C4-2B (cell line): ENCODE data around the gene ARCN1.

Source experiments
- ZFX ChIP-seq: fragments of 450-650 bp; IDR thresholded peaks from 2 replicates; pipeline ENCODE4 v1.6.1; 2017
- TF ChIP-seq, protein P1 (sequence below): fragments of 450-650 bp; conservative IDR thresholded peaks from 2 replicates; pipeline ENCODE4 v1.5.1; 2017; ENCODE audit warnings: mild to moderate bottlenecking

DNA sequence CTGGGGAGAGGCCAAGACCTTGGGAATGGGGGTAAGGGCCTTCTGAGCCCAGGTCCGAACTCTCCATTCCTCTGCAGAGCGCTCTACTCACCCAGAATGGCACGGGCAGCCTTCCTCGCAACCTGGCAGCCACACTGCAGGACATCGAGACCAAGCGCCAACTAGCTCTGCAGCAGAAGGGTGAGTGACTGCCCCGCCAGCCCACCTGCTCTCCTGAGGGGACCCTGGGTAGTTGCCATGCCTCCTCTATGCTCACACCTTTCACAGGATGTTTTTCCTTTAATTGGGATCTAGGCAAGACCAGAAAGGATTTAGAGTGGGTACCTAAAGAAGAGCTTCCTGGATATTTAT lies 71.8 kb downstream of the ARCN1 start:
- TF ChIP-seq, protein P1, sequence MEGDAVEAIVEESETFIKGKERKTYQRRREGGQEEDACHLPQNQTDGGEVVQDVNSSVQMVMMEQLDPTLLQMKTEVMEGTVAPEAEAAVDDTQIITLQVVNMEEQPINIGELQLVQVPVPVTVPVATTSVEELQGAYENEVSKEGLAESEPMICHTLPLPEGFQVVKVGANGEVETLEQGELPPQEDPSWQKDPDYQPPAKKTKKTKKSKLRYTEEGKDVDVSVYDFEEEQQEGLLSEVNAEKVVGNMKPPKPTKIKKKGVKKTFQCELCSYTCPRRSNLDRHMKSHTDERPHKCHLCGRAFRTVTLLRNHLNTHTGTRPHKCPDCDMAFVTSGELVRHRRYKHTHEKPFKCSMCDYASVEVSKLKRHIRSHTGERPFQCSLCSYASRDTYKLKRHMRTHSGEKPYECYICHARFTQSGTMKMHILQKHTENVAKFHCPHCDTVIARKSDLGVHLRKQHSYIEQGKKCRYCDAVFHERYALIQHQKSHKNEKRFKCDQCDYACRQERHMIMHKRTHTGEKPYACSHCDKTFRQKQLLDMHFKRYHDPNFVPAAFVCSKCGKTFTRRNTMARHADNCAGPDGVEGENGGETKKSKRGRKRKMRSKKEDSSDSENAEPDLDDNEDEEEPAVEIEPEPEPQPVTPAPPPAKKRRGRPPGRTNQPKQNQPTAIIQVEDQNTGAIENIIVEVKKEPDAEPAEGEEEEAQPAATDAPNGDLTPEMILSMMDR = no peak
- no peak for TF ChIP-seq ZFX
